ENCODE data around the gene SYNGR2. TPM values are rescaled to one million over a fixed set of nuclear protein-coding genes. Genes with fewer than 3 reads are reported as not detected.

Gene SYNGR2
- total RNA-seq, 1 donor from 2014 or later: 92.5 TPM

DNA sequence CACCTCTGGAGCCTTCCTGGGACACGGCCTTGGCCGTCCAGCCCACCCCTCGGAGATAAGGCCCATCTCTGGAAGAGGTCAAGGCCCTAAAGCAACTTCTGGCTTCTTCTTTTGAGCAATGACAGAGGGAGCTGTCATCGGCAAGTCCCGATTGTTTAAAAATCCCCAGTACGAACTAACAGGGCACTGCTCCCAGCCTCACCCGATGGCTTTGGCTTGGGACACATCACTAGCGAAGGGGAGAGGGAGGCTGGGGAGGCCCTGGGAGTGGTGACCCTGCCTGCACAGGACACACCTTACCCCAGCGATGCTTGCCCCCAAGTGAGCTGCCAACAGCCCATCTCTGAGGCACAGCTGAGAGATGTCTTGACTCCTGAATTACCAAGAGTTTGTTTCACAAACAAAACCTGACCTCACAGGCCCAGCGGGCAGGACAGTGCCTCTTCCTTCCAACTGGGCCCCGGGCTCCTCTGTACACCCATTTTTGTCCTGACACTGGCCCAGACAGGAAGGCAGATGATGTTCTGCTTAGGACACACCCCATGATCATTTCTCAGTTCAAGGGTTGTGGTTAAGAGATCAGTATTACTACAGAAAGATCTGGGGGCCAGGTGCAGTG lies 4.8 kb downstream of the SYNGR2 start:
- Mint-ChIP-seq H3K4me1 (ENCODE audit: low read depth) (peaks cover 31% of the 10 kb centered on the region), H3K27me3 (ENCODE audit: low read depth) (no peaks in the 10 kb centered on the region), H3K4me3 (ENCODE audit: low read depth) (peak overlapping the region; percentile 21), H3K36me3 (ENCODE audit: low read depth) (peaks cover 36% of the 10 kb centered on the region), H3K9me3 (no peaks in the 10 kb centered on the region), H3K27ac (peak overlapping the region; percentile 76)
- DNase-seq (ENCODE audit: low spot score): peak; percentile 36
- intact Hi-C loops (cut with micrococcal nuclease): no loop called here

DNA sequence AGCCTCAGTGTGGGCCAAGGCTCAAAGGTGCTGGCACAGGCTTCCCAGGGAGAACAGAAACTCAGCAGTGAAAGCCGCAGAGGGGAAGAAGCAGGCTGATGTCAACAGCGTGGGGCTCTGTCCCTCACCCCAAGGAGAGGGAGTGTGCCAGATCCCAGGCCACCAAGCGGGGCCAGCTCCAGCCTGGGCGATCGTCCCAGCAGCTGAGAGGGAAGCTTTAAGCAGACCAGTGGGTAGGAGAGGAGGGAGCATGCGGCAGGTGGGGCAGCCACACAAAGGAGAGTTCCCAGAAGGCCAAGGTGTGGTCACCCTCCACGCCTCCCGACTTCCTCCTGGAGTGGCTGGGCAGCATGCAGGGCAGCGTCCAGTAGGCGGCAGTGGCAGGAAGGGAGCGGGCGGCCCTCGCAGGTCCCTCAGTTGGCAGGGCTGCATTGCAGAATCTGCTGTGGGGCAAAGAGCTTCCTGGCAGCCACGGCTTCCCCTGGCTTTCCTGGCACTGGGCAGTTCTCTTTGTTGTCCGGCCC lies 6.0 kb downstream of the SYNGR2 start:
- no peak overlapping the region for H3K4me3 Mint-ChIP-seq (ENCODE audit: low read depth)
- no peaks in the 10 kb centered on the region for H3K27me3 Mint-ChIP-seq (ENCODE audit: low read depth)
- intact Hi-C loops (cut with micrococcal nuclease): no loop called here
- H3K9me3 Mint-ChIP-seq: no peaks in the 10 kb centered on the region
- no peak overlapping the region for H3K27ac Mint-ChIP-seq
- no peak for DNase-seq (ENCODE audit: low spot score)
- H3K4me1 Mint-ChIP-seq (ENCODE audit: low read depth): peaks cover 31% of the 10 kb centered on the region
- peaks cover 46% of the 10 kb centered on the region for H3K36me3 Mint-ChIP-seq (ENCODE audit: low read depth)

DNA sequence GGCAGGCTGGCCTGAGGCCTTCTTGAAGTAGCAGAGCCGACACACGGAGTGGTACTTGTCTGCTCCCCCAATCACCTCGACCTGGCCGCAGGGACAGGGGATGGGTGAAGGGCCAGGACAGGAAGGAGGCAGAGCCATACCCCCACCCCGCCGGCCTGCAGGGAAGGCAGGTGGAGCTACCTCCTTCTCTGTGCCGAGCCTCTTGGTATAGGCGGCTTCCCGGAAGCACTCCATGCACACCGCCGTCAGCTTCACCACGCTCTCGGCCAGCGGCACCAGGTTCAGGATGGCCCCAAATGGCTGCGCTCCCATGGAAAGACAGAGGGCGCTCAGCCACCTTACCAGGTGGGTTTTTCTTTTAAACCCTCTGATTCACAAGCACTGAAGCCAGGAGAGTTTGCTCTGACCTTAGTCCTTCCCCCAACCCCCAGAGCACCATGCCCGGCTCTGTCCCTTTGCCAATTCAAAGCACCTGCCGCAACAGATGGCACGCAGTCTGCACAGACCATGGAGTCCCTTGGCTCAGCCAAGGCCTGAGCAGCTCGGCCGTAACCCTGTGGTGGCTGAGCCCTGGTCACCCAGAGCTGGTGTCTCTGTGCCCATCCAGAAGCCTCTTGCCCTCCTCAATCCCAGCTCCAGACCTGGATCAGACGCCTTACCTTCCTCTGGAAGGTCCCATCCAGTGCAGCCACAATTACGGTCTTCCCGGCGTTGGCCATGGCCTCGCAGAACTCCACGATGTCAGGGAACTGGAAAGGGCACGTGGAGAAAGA lies 6.7 kb downstream of the SYNGR2 start:
- H3K27ac Mint-ChIP-seq: no peak overlapping the region
- no peaks in the 10 kb centered on the region for H3K27me3 Mint-ChIP-seq (ENCODE audit: low read depth)
- intact Hi-C loops (cut with micrococcal nuclease): loop anchor here (5.0 kb wide), 1 partner anchor 43 kb away; the partner anchor contains the start of gene TMC8
- peaks cover 52% of the 10 kb centered on the region for H3K36me3 Mint-ChIP-seq (ENCODE audit: low read depth)
- peaks cover 32% of the 10 kb centered on the region for H3K4me1 Mint-ChIP-seq (ENCODE audit: low read depth)
- no peak for DNase-seq (ENCODE audit: low spot score)
- H3K9me3 Mint-ChIP-seq: no peaks in the 10 kb centered on the region
- H3K4me3 Mint-ChIP-seq (ENCODE audit: low read depth): no peak overlapping the region

DNA sequence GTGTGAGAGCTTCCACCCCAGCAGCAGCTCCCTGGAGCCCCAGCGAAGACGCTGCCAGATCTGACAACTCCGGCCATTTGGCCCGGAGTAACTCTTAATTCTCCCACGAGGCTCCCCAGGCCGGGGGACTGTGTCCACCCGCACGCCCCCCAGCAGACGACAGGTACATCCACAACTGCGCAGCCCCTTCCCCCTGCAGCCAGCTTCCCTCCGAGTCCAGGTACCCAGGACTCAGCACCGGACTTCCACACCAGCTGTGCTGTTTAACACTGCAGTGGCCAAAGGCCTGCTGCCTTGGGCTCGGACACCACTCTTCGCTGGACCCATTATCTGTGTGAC lies 7.2 kb downstream of the SYNGR2 start:
- H3K27ac Mint-ChIP-seq: no peak overlapping the region
- H3K27me3 Mint-ChIP-seq (ENCODE audit: low read depth): no peaks in the 10 kb centered on the region
- no peak overlapping the region for H3K4me3 Mint-ChIP-seq (ENCODE audit: low read depth)
- intact Hi-C loops (cut with micrococcal nuclease): loop anchor here (5.0 kb wide), 1 partner anchor 43 kb away; the partner anchor contains the start of gene TMC8
- DNase-seq (ENCODE audit: low spot score): no peak
- peaks cover 56% of the 10 kb centered on the region for H3K36me3 Mint-ChIP-seq (ENCODE audit: low read depth)
- peaks cover 38% of the 10 kb centered on the region for H3K4me1 Mint-ChIP-seq (ENCODE audit: low read depth)
- H3K9me3 Mint-ChIP-seq: no peaks in the 10 kb centered on the region

DNA sequence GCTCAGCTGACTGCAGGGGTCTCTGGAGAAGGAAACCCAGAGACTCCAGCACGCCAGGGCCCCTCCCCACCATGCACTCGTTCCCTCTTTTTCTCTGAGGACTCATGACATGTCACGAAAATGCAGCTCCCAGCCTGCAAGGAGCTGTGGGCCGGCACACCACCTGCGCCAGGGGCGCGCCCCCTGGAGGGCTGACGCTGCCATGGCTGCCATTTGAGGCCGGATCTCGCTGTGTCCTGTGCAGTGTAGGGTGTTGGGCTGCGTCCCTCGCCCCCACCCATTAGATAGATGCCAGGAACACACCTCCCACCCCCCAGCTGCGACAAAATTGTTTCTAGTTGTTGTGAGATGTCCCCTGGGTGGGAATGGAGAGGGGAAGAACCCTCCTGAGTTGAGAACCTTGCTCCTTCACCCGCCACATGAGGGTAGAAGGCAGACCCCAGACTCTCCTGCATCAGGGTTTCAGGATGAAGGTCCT lies 8.2 kb downstream of the SYNGR2 start:
- no peaks in the 10 kb centered on the region for H3K27me3 Mint-ChIP-seq (ENCODE audit: low read depth)
- H3K36me3 Mint-ChIP-seq (ENCODE audit: low read depth): peaks cover 56% of the 10 kb centered on the region
- H3K4me3 Mint-ChIP-seq (ENCODE audit: low read depth): no peak overlapping the region
- peak; percentile 72 for DNase-seq (ENCODE audit: low spot score)
- H3K4me1 Mint-ChIP-seq (ENCODE audit: low read depth): peaks cover 38% of the 10 kb centered on the region
- H3K9me3 Mint-ChIP-seq: no peaks in the 10 kb centered on the region
- H3K27ac Mint-ChIP-seq: no peak overlapping the region
- intact Hi-C loops (cut with micrococcal nuclease): loop anchor here (2.0 to 5.0 kb wide), 3 partner anchors 44 to 92 kb away; partner anchors contain the start of gene TMC8

- peaks cover 21% of the 10 kb centered on the region for H3K4me1 Mint-ChIP-seq (ENCODE audit: low read depth)
Observed at GRCh38 chr17:78179372-78179771, 11.0 kb downstream of the SYNGR2 start.

DNA sequence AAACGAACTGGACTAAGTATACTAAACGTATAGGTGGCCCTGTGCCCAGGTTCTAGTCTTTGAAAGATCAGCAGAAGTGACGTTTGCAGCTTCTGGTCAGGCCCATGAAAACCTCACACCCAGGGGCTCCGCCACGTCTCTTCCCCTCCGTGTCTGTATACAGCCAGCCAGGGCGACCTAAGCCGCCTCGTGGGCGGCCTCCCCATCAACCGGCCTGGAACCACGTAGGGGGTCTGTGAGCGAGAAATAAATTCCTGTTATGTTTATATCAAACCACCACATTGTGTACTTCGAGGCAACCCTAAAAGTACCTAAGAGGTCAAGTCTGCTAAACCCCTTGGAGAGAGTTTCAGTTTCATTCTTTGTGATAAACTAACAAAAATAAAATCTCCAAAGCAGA lies 11.7 kb downstream of the SYNGR2 start:
- intact Hi-C loops (cut with micrococcal nuclease): no loop called here
- H3K27ac Mint-ChIP-seq: peak overlapping the region; percentile 43
- peaks cover 26% of the 10 kb centered on the region for H3K4me1 Mint-ChIP-seq (ENCODE audit: low read depth)
- H3K36me3 Mint-ChIP-seq (ENCODE audit: low read depth): peaks cover 47% of the 10 kb centered on the region
- H3K4me3 Mint-ChIP-seq (ENCODE audit: low read depth): no peak overlapping the region
- no peaks in the 10 kb centered on the region for H3K9me3 Mint-ChIP-seq
- DNase-seq (ENCODE audit: low spot score): no peak
- H3K27me3 Mint-ChIP-seq (ENCODE audit: low read depth): no peaks in the 10 kb centered on the region

More at GRCh38 chr17:78179372-78179771, 11.0 kb downstream of the SYNGR2 start:
- Mint-ChIP-seq H3K9me3 (no peaks in the 10 kb centered on the region), H3K27me3 (ENCODE audit: low read depth) (no peaks in the 10 kb centered on the region), H3K36me3 (ENCODE audit: low read depth) (peaks cover 45% of the 10 kb centered on the region), H3K27ac (no peak overlapping the region), H3K4me3 (ENCODE audit: low read depth) (no peak overlapping the region)
- intact Hi-C loops (cut with micrococcal nuclease): loop anchor here (5.0 kb wide), 1 partner anchor 47 kb away; the partner anchor contains the start of gene TMC8
- DNase-seq (ENCODE audit: low spot score): no peak

DNA sequence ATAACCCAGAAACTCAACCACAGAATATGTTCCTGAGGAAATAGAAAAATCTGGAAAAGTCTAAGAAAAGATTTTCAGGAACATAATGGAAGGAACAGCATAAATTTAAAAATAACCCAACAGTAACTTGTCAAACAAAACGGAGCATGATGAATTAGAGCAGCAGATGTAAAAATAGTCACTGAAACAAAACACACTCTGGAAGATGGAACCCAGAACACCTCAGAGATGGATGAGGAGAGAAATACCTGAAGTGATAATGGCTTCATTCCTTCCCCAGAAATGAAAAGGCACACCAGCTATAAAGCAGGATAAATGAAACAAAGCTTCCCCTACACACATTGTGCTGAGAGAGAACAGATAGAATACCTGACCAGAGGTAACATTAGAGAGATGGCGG lies 12.1 kb downstream of the SYNGR2 start:
- intact Hi-C loops (cut with micrococcal nuclease): no loop called here
- peak overlapping the region; percentile 43 for H3K27ac Mint-ChIP-seq
- H3K36me3 Mint-ChIP-seq (ENCODE audit: low read depth): peaks cover 48% of the 10 kb centered on the region
- no peaks in the 10 kb centered on the region for H3K9me3 Mint-ChIP-seq
- peaks cover 30% of the 10 kb centered on the region for H3K4me1 Mint-ChIP-seq (ENCODE audit: low read depth)
- H3K27me3 Mint-ChIP-seq (ENCODE audit: low read depth): no peaks in the 10 kb centered on the region
- no peak for DNase-seq (ENCODE audit: low spot score)
- no peak overlapping the region for H3K4me3 Mint-ChIP-seq (ENCODE audit: low read depth)

DNA sequence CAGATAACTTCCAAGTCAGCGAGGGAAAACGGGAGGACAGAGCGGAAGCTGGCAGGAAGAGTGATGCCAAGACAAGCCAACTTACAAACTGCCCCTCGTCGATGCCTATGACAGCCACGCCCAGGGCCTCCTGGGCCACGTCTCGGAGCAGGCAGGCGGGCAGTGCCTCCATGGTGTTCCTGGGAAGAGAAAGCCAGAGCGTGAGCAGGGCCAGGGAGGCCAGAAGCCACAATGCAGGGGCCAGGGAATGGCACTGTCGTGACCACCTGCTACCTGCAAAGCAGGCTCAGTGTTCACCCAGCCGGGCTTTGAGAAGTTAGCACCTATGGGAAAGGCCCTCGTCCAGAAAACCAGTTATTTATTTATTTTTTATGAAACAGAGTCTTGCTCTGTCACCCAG lies 14.1 kb downstream of the SYNGR2 start:
- Mint-ChIP-seq H3K4me3 (ENCODE audit: low read depth) (no peak overlapping the region), H3K9me3 (no peaks in the 10 kb centered on the region), H3K27me3 (ENCODE audit: low read depth) (no peaks in the 10 kb centered on the region), H3K36me3 (ENCODE audit: low read depth) (peaks cover 51% of the 10 kb centered on the region), H3K27ac (no peak overlapping the region), H3K4me1 (ENCODE audit: low read depth) (peaks cover 30% of the 10 kb centered on the region)
- no peak for DNase-seq (ENCODE audit: low spot score)
- intact Hi-C loops (cut with micrococcal nuclease): no loop called here

DNA sequence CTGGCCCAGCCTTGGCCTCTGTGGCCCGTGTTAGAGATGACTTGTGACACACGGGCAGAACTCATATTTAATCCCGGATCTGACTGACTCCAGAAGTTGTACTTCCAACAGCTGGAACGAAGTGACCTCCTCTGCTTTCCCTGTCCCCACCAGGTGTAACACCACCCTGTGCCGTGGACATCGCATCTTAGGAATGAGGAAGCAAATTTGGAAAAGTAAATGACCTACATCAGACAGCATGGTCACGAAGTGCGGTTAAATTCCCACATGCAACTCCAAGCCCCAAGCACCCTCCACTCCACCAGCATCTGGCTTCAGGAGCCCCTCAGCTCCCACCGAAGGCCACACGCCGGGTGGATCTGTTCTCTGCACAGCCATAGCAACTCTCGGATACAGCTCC lies 15.5 kb downstream of the SYNGR2 start:
- intact Hi-C loops (cut with micrococcal nuclease): no loop called here
- H3K4me1 Mint-ChIP-seq (ENCODE audit: low read depth): peaks cover 33% of the 10 kb centered on the region
- peaks cover 46% of the 10 kb centered on the region for H3K36me3 Mint-ChIP-seq (ENCODE audit: low read depth)
- H3K9me3 Mint-ChIP-seq: no peaks in the 10 kb centered on the region
- H3K27me3 Mint-ChIP-seq (ENCODE audit: low read depth): no peaks in the 10 kb centered on the region
- H3K4me3 Mint-ChIP-seq (ENCODE audit: low read depth): no peak overlapping the region
- H3K27ac Mint-ChIP-seq: no peak overlapping the region
- no peak for DNase-seq (ENCODE audit: low spot score)

- H3K27me3 Mint-ChIP-seq (ENCODE audit: low read depth): no peaks in the 10 kb centered on the region
- peaks cover 33% of the 10 kb centered on the region for H3K4me1 Mint-ChIP-seq (ENCODE audit: low read depth)
- intact Hi-C loops (cut with micrococcal nuclease): no loop called here
- peaks cover 41% of the 10 kb centered on the region for H3K36me3 Mint-ChIP-seq (ENCODE audit: low read depth)
- H3K9me3 Mint-ChIP-seq: no peaks in the 10 kb centered on the region
- H3K4me3 Mint-ChIP-seq (ENCODE audit: low read depth): peak overlapping the region; percentile 38
- no peak overlapping the region for H3K27ac Mint-ChIP-seq
- DNase-seq (ENCODE audit: low spot score): no peak
Observed at GRCh38 chr17:78184351-78184750, 16.0 kb downstream of the SYNGR2 start.

DNA sequence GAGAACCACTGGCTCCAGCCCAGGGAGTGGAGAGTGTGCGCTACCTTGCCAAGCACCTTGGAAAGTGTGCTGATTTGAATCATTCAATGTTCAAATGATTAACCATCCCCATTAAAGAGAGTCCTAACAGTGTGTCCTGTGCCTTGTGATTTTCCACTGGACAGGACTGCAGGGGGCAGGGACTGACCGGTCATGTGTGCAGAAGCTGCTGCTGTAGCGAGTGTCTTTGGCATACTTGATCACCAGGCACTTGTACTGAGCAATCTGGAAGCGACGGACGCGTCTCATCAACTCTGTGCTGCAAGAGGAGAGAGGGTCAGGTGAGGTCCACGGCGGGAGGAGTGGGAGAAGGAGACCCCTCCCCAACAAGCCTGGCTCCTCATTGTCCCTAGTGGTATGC lies 16.5 kb downstream of the SYNGR2 start:
- DNase-seq (ENCODE audit: low spot score): no peak
- Mint-ChIP-seq H3K4me3 (ENCODE audit: low read depth) (peak overlapping the region; percentile 59), H3K27ac (peak overlapping the region; percentile 29), H3K27me3 (ENCODE audit: low read depth) (no peaks in the 10 kb centered on the region), H3K9me3 (no peaks in the 10 kb centered on the region), H3K4me1 (ENCODE audit: low read depth) (peaks cover 33% of the 10 kb centered on the region), H3K36me3 (ENCODE audit: low read depth) (peaks cover 36% of the 10 kb centered on the region)
- intact Hi-C loops (cut with micrococcal nuclease): no loop called here
